ENCODE measurements around the gene COPA.
"Not testable (repeated sequence)": the region's sequence is repeated elsewhere in the genome, so short reads cannot be mapped to it uniquely, and the experiment has no call there.

- not testable (repeated sequence) for TF ChIP-seq CTCF (conservative IDR thresholded peaks at IDR 0.05; ENCODE audit: low read depth, low read length); EZH2 (IDR thresholded peaks at IDR 0.05; ENCODE audit: low read length, unreplicated experiment)
Measured at GRCh38 chr1:160388406-160388805, 45.4 kb upstream of the COPA start.
